Urinary bladder (tissue), 4 donors: ENCODE data around the gene SST. TPM values are rescaled to one million over a fixed set of nuclear protein-coding genes. Genes with fewer than 3 reads are reported as not detected.

ENCODE experiments used
- DNase-seq: peaks from one replicate; pipeline ENCODE4 v3.0.0-alpha.2; 2015; ENCODE audit errors: extremely low spot score
- H3K27ac ChIP-seq: one replicate; pipeline ENCODE4 v1.5.1; 2013; ENCODE audit warnings: low read depth, mild to moderate bottlenecking, moderate library complexity
- H3K36me3 ChIP-seq: one replicate; pipeline ENCODE4 v1.6.1; 2013; ENCODE audit warnings: mild to moderate bottlenecking, moderate library complexity; ENCODE audit not compliant: insufficient read depth
- H3K4me1 ChIP-seq: one replicate; pipeline ENCODE4 v1.6.1; 2013; ENCODE audit warnings: mild to moderate bottlenecking, moderate library complexity; ENCODE audit not compliant: insufficient read depth
- H3K4me3 ChIP-seq: one replicate; pipeline ENCODE4 v1.5.1; 2013; ENCODE audit warnings: low read depth, low read length
- WGBS: extraction: QIAGEN DNeasy Blood & Tissue Kit; methylation state at CpG from one replicate; pipeline ENCODE4 v1.1.7; 2013; 5-methylcytosine and 5-hydroxymethylcytosine counted together
- polyA plus RNA-seq: library from polyadenylated mRNA; stranded (reverse); fragments of 200-250 nt; gene quantifications from one replicate; pipeline ENCODE4 v1.2.3, GENCODE V29; 2013
- total RNA-seq: library from RNA; depleted of rRNA; stranded (reverse); fragments of >200 nt; gene quantifications from one replicate; pipeline ENCODE4 v1.2.3, GENCODE V29; 2014
- donor health status: healthy with polysubstance abuse.
- donor health status: healthy.

SST gene
- total RNA-seq = 2.3 TPM
- 3.7 TPM for polyA plus RNA-seq

GRCh38 chr3:187669675-187670504 lies at the start of gene SST:
Gene SST, minus strand, starts transcription at chr3:187670394. Its CDS starts 103 bp downstream, at chr3:187670291.
- H3K27ac ChIP-seq = no peak within 1 kb of the TSS
- WGBS = 5% methylated on average over 46 of the region's 46 CpGs
- no peak for DNase-seq
- no peaks in the 10 kb centered on the region for H3K36me3 ChIP-seq
- no peak within 1 kb of the TSS for H3K4me3 ChIP-seq
- H3K4me1 ChIP-seq = peaks cover 2% of the 10 kb centered on the region

- Histone ChIP-seq H3K4me1 (no peaks in the 10 kb centered on the region), H3K27ac (no peak overlapping the region), H3K4me3 (no peak overlapping the region), H3K36me3 (no peaks in the 10 kb centered on the region)
- 50% methylated on average over 6 of the region's 6 CpGs for WGBS
- no peak for DNase-seq
Observed at GRCh38 chr3:187719628-187720336, 49.6 kb upstream of the SST start.

DNA sequence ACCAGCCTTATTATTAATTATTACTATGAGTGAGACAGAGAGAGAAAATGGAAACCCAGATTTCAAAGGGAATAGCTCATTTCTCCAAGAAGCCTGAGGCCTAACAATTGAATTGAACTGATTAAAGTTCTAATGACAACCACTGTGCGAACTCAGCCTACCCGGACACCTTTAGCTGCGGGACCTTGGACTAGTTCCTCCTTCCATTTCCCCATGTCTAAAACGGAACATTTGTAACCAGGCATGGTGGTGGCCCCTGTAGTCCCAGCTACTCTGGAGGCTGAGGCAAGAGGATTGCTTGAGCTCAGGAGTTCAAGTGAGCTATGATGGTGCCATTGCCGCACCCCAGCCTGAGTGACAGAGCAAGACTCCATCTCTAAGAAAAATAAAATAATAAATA lies 48.6 kb upstream of the SST start:
- no peaks in the 10 kb centered on the region for H3K4me1 ChIP-seq
- H3K27ac ChIP-seq = no peak overlapping the region
- H3K4me3 ChIP-seq = no peak overlapping the region
- WGBS = 96% methylated on average over 5 of the region's 5 CpGs
- no peak for DNase-seq
- no peaks in the 10 kb centered on the region for H3K36me3 ChIP-seq

DNA sequence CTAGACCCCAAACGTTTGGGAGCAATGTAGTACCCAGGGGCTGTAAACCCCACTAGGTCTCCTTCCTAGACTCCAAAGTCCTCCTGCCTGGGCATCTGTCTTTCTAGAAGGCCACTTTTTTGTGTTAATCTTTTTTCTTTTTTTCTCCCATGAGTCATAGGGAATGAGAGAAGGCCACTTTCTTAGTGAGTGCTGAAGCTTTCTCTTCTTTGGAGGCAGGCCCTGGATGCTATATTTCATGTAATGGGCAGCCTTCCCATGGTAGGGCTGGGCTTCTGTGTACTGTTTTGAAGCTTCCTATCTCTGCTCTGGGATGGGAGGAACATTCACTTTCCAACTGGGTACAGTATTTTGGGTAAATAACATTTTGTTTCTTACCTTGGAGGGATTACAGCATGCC lies 47.4 kb upstream of the SST start:
- no peak overlapping the region for H3K4me3 ChIP-seq
- no peaks in the 10 kb centered on the region for H3K36me3 ChIP-seq
- no peaks in the 10 kb centered on the region for H3K4me1 ChIP-seq
- DNase-seq = no peak
- 37% methylated on average over 1 of the region's 1 CpG for WGBS
- H3K27ac ChIP-seq = no peak overlapping the region

- H3K4me1 ChIP-seq = no peaks in the 10 kb centered on the region
- no peak overlapping the region for H3K4me3 ChIP-seq
- WGBS = 21% methylated on average over 4 of the region's 4 CpGs
- H3K27ac ChIP-seq = no peak overlapping the region
- DNase-seq = peak; percentile 37
- H3K36me3 ChIP-seq = no peaks in the 10 kb centered on the region
Observed at GRCh38 chr3:187714404-187714979, 44.3 kb upstream of the SST start.

GRCh38 chr3:187713504-187713903 lies 43.3 kb upstream of the SST start:
- H3K4me1 ChIP-seq = no peaks in the 10 kb centered on the region
- H3K4me3 ChIP-seq = no peak overlapping the region
- no peaks in the 10 kb centered on the region for H3K36me3 ChIP-seq
- 83% methylated on average over 2 of the region's 2 CpGs for WGBS
- no peak for DNase-seq
- H3K27ac ChIP-seq = no peak overlapping the region

- H3K4me1 ChIP-seq = no peaks in the 10 kb centered on the region
- no peaks in the 10 kb centered on the region for H3K36me3 ChIP-seq
- WGBS = 77% methylated on average over 4 of the region's 4 CpGs
- H3K27ac ChIP-seq = no peak overlapping the region
- no peak overlapping the region for H3K4me3 ChIP-seq
- DNase-seq = no peak
Observed at GRCh38 chr3:187709155-187709554, 39.0 kb upstream of the SST start.

GRCh38 chr3:187708696-187709095 lies 38.5 kb upstream of the SST start:
- no peak for DNase-seq
- no peaks in the 10 kb centered on the region for H3K4me1 ChIP-seq
- no peaks in the 10 kb centered on the region for H3K36me3 ChIP-seq
- no peak overlapping the region for H3K27ac ChIP-seq
- no peak overlapping the region for H3K4me3 ChIP-seq

DNA sequence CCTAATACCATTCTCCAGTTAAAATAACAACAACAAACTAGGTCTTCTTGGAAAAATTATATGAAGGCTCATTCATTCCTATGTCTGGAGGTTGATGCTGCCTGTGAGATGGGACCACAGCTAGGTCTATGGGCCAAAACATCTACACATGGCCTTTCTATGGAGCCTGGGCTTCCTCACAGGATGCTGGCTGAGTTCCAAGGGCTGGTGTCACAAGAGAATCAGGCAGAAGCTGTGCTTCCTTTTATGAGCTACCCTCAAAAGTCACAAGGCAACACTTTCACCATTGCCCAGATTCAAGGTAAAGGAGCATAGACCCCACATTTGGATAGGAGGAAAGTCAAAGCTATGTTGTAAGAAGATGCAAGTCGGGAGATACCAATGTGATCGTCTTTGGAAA lies 36.8 kb upstream of the SST start:
- WGBS = 89% methylated on average over 2 of the region's 2 CpGs
- DNase-seq = no peak
- H3K27ac ChIP-seq = no peak overlapping the region

GRCh38 chr3:187705164-187705563 lies 35.0 kb upstream of the SST start:
- DNase-seq = no peak
- H3K4me1 ChIP-seq = no peaks in the 10 kb centered on the region
- no peak overlapping the region for H3K27ac ChIP-seq
- H3K36me3 ChIP-seq = no peaks in the 10 kb centered on the region
- no peak overlapping the region for H3K4me3 ChIP-seq

More for the DNA sequence above, 36.8 kb upstream of the SST start:
- no peaks in the 10 kb centered on the region for H3K4me1 ChIP-seq
- H3K4me3 ChIP-seq = no peak overlapping the region
- no peaks in the 10 kb centered on the region for H3K36me3 ChIP-seq

DNA sequence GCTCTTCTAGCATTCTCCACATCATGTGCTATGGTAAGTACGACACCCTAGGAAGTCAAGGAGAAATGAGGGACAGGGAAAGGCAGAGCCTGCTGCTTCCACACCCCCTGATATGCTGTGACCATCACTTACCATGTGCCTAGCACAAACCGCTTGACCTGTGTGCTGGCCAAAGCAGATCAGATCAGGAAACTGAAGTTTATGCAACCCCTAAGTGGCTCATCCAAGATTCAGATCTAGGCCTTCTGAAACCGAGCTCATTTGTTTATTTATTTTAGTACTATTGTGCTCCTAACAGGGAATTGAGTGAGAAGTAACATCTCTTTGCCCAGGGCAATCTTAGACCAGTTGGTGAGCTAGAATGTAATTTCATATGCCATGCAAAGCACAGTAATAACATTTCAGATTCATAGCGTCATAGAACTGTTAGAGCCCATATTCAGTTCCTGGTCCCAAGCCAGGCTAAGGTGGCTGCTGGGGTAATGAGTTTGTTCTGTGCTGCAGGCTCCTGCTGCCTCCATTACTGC lies 32.4 kb upstream of the SST start, which contains the start of gene RTP2:
Gene RTP2, minus strand, starts transcription at position 51 of the 527 bp plus-strand sequence. CDS start 429 bp downstream, outside the sequence.
- H3K27ac ChIP-seq = no peak within 1 kb of the TSS
- H3K36me3 ChIP-seq = no peaks in the 10 kb centered on the region
- DNase-seq = no peak
- 55% methylated on average over 4 of the region's 4 CpGs for WGBS
- no peak within 1 kb of the TSS for H3K4me3 ChIP-seq
- H3K4me1 ChIP-seq = no peaks in the 10 kb centered on the region

GRCh38 chr3:187700249-187700648 lies 30.1 kb upstream of the SST start:
- H3K36me3 ChIP-seq = no peaks in the 10 kb centered on the region

GRCh38 chr3:187698499-187699399 lies 28.6 kb upstream of the SST start:
- no peaks in the 10 kb centered on the region for H3K4me1 ChIP-seq
- no peak overlapping the region for H3K4me3 ChIP-seq
- 93% methylated on average over 40 of the region's 42 CpGs for WGBS
- no peaks in the 10 kb centered on the region for H3K36me3 ChIP-seq
- no peak for DNase-seq
- no peak overlapping the region for H3K27ac ChIP-seq

More at GRCh38 chr3:187700249-187700648, 30.1 kb upstream of the SST start:
- WGBS = 97% methylated on average over 2 of the region's 2 CpGs
- Histone ChIP-seq H3K27ac (no peak overlapping the region), H3K4me3 (no peak overlapping the region), H3K4me1 (no peaks in the 10 kb centered on the region)
- DNase-seq = no peak
